A549 treated with DMSO at 1 μM for 4 hours (cell line): Measurements from ENCODE around the gene EIF2AK2. TPM values are rescaled to one million over a fixed set of nuclear protein-coding genes. Genes with fewer than 3 reads are reported as not detected.

ENCODE experiments used
- total RNA-seq: library from RNA; stranded (reverse); fragments of 200-300 nt; extraction: Qiagen RNA extraction; gene quantifications from 5 replicates; pipeline ENCODE4 v1.2.3, GENCODE V29; 2022; ENCODE audit warnings: low read depth

EIF2AK2 gene
- total RNA-seq: 19.3 to 31.6 TPM (median 29.1 TPM) in 5 replicates

DNA sequence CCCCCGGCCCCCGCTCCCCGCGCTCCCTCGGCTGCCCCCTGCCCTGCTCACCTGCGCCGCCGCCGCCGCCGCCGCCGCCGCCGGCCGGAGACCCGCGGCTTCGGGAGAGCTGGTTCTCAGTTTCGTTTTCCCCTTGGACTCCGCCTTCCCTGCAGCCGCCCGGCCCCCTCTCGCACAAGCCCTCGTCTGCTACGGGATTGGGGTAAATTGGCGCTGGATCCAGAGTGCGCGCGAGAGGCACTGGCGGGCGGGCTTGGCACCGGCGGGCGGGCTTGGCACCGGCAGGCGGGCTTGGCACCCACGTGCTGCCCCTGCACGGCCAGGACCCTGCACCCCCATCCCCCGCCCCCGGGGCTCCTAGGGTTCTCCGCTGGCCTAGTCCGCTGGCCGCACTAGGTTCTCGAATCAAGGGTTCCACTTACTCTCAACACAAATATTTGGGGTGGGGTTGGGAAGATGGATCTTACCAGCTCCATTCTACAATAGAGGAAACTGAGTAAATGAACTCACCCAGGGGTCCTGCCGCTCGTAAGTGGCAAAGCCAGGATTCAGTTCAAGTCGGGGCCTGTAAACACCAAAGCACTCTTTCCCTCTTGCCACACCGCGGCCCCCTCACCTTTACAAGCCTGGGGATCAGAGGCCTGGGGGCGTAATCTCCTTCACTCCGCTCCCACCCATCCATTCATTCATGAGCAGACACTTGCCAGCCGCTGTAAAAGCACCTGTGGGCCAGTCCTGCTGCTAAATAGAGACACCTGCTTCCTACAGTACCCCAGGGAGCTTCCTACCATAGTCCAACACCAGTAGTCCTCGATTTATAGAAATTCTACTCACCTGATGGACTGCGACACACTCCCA, at the start of gene EIF2AK2:
Gene EIF2AK2 (minus strand): TSS at position 124 of the 858 bp plus-strand sequence. CDS start 9,174 bp downstream, outside the sequence.

DNA sequence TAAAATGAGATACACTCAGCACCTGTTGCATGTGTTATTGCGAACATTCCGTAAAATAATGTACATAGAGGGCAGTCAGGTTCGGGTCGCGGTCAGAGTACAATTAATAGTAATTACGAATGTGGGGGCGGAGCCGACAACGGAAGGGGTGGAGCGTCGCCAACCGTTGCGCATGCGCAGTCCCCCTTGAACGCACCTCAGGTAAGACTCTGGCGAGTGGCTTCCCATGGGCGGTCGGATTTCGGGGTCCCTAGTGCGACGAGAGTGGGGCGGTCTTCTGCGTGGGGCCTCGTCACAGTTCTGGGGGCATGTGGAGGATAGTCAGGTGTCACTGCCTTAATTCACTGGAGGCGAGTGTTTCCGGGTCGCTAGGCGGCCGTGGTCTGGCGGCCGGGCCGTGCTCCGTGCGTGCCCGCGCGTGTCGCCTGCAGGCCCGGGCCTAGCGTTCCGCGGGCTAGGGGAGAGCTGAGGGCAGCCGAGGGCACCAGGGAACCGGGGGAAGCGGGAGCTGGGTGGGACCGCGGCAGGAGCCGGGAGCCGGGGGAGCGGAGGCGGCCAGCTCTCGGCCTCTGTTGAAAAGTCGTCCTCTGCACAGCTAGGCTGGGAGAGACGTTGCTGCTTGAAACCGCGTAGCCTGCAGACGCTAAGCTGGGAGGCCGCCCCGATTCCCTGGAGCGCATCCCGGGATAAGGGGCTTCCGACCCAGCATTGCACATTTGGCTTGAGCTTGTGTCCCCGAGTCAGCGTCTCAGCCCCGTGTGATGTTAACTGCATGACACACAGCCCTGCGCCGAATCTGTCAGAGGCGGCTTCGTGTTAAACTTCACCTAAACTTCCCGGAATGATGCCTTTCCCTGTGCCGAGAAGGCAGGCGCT, 39.8 kb upstream of the EIF2AK2 start, which contains the start of gene CEBPZOS:
Gene CEBPZOS (plus strand): TSS at position 177 of the 876 bp plus-strand sequence. CDS start 3,209 bp downstream, outside the sequence.

DNA sequence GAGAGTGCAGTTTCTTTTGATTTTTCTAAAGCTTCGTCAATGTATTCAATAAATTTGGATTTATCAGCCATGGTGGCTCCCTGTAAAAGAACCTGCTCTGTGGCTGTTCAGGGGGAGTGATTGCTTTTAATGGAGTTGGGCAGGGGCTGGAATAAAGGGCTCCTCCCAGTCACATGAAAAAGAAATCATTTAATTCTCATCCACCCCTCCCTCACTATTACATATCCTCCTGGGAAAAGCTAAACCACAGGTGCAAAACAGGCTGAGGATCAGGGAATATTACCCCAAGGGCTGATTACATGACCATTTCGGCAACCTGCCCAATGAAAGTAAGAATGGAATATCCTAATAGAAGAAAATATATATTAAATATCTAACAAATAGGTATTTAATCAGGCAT, 31.8 kb upstream of the EIF2AK2 start, which contains the start of gene SULT6B1:
Gene SULT6B1 (minus strand): TSS at position 101 of the 400 bp plus-strand sequence. CDS start 30 bp downstream, at position 71.

DNA sequence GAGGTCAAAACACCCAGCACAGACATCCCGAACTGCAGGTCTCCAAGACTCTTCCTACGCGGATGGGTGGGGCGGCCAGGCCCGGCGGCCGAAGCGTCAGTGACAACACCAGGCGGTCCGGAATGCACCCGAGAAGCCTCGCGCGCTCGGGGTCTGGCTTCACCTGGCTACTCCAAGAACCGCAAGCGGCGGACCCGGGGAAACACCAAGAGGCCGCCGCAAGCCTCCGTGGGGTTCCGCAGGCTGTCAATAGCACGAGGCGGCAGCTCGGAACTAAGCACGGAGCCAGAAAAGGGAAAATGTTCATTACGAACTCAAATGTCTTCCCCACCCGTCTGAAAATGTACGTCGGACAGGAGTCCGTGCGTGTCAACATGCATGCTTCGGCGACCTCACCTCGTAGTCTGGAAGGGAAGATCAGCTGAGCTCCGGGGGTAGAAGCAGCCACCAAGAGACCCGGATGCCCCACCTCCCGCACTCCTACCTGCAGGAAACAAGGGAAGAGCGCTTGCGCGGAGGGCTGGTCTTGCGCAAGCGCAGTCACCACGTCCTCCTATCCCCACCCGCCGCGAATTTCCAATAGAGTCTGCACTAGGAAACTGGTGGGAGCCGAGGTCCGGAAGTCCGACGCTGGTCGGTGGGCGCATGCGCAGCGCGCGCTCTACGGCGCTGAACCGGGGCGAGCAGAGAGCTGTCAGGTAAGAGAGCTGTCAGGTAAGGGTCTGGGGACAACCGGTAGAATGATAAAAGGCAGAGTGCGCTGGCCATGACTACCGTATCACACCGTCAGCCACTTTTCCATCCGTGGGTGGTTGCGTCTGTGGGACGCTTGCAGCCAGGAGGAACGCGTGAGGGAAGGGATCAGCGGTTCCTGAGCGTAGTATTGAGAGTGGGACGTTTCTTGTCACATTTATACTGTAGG, 72.6 kb downstream of the EIF2AK2 start, which contains the start of the genes GPATCH11 and HEATR5B:
Gene GPATCH11 (plus strand): TSS at position 646 of the 922 bp plus-strand sequence. CDS start 3,864 bp downstream, outside the sequence.
Gene HEATR5B (minus strand): TSS at position 500 of the 922 bp plus-strand sequence. CDS start 958 bp downstream, outside the sequence.

Other genes with a start within 250 kb of the EIF2AK2 start
- 14.9 to 24.3 TPM (median 21.6 TPM) in 5 replicates for gene STRN, start 190.4 kb downstream of the EIF2AK2 start, total RNA-seq
- 6.4 to 8.4 TPM (median 7.7 TPM) in 5 replicates for gene HEATR5B, start 72.6 kb downstream of the EIF2AK2 start, total RNA-seq
- gene GPATCH11, start 72.5 kb downstream of the EIF2AK2 start, total RNA-seq: 9.9 to 12.0 TPM (median 10.7 TPM) in 5 replicates
- gene SULT6B1, start 31.7 kb upstream of the EIF2AK2 start, total RNA-seq: not detected in 5 replicates
- 41.5 to 49.5 TPM (median 44.1 TPM) in 5 replicates for gene CEBPZOS, start 39.5 kb upstream of the EIF2AK2 start, total RNA-seq
- 73.5 to 86.2 TPM (median 81.7 TPM) in 5 replicates for gene CEBPZ, start 74.6 kb upstream of the EIF2AK2 start, total RNA-seq
- 18.2 to 24.1 TPM (median 21.5 TPM) in 5 replicates for gene NDUFAF7, start 74.7 kb upstream of the EIF2AK2 start, total RNA-seq
- 10.9 to 17.1 TPM (median 13.9 TPM) in 5 replicates for gene PRKD3, start 167.9 kb upstream of the EIF2AK2 start, total RNA-seq
- 17.5 to 21.3 TPM (median 18.6 TPM) in 5 replicates for gene QPCT, start 187.7 kb upstream of the EIF2AK2 start, total RNA-seq